HG03159 (cell line): ENCODE results near the gene CYB5B.
"Not testable (repeated sequence)": the region's sequence is repeated elsewhere in the genome, so short reads cannot be mapped to it uniquely, and the experiment has no call there.

Experiments
- ATAC-seq: cut with Tn5 transposase; IDR thresholded peaks from one replicate; pipeline ENCODE4 v1.9.1; 2021; ENCODE audit warnings: mild to moderate bottlenecking, moderate library complexity; ENCODE audit not compliant: unreplicated experiment

The CYB5B gene

GRCh38 chr16:69408475-69408874 is 15.9 kb upstream of the CYB5B start:
- no peak for ATAC-seq

GRCh38 chr16:69410219-69410990 is 14.0 kb upstream of the CYB5B start:
- ATAC-seq: no peak

DNA sequence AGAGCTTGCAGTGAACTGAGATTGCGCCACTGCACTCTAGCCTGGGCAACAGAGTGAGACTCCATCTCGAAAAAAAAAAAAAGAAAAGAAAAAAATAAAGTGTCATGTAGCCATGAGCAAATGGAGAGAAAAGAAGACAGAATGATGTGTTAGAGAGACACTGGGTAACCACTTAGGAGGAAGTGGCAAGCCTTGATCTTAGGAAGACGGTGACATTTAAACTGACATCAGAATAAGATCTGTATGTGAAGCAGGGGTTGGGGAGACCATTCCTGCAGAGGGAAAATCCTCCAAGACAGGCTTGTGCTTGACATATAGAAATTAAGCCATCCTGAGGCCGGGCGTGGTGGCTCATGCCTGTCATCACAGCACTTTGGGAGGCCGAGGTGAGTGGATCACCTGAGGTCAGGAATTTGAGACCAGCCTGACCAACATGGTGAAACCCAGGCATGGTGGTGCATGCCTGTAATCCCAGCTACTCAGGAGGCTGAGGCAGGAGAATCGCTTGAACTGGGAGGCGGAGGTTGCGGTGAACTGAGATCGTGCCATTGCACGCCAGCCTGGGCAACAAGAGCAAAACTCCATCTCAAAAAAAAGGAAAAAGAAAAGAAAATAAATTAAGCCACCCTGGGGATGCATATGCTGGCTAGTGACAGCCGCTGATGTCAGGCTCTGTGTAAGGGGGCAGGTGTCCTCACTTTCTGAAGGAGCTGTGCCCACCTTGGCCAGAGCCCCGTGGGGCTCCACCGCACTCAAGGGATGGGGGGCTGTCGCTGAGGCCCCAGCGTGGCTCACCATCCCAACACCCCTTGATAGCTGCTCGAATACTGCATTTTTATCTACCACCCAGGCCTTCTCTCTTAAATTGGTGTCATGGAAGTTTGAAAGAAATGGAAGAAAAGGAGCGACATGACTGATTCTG is 13.1 kb upstream of the CYB5B start:
- no peak for ATAC-seq

DNA sequence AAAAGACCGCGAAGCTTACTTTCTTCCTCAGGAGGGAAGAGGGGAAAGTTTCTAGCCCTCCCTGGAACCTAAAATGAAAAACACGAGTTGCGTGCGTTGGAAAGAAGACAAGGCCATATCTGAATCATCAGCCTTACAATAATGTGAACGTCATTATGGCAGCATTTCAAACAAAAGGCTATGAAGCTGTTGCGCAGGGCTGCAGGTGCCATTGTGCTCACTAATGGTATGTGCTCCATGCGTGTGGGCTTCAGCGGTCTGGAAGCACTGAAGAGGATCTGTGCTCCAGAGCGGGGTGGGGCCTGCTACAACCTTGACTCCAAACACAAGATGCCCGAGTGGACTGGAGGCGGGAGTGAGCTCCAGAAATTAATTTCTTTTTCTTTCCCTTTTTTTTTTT is 12.1 kb upstream of the CYB5B start:
- ATAC-seq: no peak

DNA sequence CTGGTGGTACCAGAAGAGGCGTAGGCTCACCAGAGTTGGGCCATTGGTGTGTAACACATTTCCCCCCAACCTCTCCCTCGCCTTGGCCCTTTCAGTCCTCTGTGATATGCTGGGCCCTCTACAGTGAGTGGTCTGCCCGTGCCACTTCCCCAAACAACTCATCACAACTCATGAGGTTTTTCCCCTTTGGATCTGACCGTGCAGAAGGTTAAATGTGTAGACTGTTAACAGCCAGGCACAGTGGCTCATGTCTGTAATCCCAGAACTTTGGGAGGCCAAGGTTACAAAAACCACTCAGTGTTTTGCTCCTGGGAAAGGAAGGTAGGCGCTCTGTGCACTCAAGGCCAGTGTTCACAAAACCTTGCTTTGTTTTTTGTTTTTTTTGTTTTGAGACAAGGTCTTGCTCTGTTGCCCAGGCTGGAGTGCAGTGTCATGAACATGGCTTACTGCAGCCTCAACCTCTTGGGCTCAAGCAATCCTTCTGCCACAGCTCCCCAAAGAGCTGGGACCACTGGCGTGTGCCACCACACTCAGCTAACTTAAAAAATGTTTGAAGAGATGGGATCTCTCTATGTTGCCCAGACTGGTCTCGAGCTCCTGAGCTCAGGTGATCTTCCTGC is 11.3 kb upstream of the CYB5B start:
- no peak for ATAC-seq

DNA sequence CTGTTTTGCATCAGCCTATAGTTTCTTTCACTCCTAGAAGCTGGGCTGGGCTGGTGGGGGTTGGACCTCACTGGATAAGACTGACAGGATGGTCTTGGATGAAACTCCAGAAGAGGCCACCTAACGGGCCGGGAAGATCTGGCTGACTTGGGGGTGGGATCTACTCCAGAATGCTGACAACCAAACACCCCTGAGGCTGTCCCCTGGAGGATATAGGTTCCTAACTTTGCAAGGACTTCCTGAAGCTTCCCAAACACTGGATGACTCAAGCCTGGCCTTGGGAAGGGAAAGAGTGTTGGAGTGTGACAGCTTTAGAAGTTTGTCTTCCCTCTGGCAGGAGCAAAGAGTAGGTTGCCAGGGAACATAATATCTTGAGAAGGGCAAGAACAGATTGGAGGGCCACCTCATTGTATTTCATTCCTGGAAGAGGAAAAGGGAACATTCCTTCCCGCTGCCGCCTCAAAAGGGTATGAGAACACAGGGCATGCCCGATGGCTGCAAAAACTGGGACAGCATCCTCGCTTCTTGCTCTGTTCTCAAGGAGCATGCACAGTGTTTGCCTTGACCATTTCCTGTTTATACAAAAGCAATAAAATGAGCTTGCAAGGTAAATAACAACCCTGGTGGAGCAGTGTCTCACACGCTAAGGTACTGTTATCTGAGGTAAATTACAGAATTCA is 6.8 kb upstream of the CYB5B start:
- ATAC-seq: no peak

- no peak for ATAC-seq
Observed at GRCh38 chr16:69419956-69420355, 4.5 kb upstream of the CYB5B start.

GRCh38 chr16:69423189-69423588 is 1.2 kb upstream of the CYB5B start:
- no peak for ATAC-seq

DNA sequence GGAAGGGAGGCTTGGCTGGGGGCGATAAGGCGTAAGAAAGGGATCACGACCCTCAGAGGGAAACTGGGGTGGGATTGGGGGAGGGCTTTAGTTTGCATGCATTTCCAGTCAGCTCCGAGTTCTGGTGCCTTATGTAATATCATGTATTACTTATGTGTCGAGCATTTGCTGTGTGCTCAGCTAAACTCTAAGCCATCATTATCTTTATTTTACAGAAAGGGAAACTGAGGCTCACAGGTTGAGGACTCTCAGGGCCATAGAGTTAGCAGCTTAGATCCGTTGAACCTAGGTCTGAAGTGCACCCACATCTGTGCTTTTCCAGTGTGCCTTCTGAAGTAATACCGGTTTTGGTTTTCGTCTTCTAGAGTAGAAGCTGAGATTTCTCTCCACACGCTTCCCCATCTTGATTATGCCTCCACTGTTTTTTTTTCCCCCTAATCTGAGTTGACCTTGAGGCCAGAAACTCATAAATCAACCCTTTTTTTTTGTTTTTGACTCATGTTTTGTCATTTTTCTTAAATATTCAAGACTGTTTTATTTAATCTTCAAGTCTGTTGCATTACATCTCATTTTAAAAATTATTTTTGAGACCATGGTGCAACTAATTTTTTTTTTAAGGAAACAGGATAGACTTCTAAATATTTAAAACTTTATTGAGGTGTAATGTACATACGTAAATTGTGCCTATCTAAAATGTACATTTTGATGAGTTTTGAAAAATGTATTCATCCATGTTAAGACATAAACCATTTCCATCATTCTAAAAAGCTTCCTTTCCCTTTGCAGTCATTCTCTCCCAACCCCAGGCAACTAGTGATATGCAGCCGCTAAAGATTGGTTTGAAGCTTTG is 741 bp downstream of the CYB5B start:
- ATAC-seq: no peak

DNA sequence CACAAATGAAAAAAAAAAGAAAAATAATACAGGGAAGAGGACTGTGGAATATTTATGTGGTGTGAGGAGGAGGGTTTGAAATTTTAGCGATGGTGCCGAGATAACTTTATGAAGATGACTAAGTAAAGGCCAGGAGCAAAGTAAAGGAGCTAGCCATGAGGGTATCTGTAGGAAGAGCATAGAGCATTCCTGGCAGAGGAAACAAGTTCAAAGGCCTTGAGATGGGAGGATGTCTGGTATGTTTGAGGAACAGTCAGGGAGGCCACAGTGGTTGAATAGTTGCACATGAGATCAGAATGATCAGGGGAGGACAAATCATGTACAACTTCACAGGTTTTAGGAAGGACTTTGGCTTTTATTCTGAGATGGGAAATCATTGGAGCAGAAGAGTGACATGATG is 4.2 kb downstream of the CYB5B start:
- no peak for ATAC-seq

DNA sequence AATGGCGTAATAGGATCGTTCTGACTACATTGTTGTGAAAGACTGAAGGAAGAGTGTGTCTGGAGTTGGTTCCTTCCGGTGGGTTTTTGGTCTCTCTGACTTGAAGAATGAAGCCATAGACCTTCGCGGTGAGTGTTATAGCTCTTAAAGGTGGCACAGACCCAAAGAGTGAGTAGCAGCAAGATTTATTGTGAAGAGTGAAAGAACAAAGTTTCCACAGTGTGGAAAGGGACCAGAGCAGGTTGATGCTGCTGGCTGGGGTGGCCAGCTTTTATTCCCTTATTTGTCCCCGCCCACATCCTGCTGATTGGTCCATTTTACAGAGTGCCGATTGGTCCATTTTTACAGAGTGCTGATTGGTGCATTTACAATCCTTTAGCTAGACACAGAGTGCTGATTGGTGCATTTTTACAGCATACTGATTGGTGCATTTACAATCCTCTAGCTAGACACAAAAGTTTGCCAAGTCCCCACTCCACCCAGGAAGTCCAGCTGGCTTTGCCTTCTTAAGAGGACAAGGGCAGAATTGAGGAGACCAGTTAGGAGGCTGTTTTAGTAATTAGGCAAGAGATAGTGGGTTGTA is 4.7 kb downstream of the CYB5B start:
- not testable (repeated sequence) for ATAC-seq

- no peak for ATAC-seq
Observed at GRCh38 chr16:69431948-69432468, 7.6 kb downstream of the CYB5B start.

- ATAC-seq: no peak
Observed at GRCh38 chr16:69434066-69434465, 9.6 kb downstream of the CYB5B start.

DNA sequence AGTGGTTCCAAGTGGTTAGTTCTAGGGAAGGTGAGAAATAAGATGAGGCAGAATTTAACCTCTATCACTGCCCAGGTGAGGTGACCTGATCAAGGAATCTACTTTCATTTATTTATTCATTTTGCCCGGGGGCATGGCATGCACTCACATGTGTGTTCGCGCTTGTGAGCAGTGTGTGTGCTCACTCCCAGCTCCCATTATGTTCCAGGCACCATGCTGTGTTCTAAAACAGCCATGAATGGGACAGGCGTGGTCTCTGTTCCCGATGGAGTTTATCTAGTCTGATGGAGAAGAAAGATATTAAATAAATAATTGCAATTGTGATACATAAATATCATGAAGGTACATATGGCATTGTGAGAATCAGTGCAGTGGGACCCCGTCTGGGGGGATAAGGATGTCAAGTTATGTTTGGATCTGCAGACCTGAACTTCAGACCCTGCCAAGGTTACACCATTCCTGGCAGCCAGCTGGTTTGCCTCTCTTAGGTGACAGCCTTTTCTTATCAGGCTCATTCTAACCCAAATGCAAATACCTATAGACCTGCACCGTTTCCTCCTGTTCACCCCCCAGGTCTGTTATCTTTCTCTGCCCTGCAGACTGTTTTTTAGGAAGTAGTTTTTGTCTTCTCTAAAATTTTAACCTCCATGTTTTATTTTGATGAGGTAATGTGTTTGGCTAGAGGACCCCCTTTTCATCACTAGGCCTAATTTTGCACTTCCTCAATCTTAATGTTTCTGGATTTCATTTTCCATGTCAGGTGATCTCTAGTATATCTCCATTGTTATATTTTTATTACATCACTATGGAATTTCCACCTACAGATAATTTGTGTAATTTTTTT is 11.8 kb downstream of the CYB5B start:
- no peak for ATAC-seq

- ATAC-seq: no peak
Observed at GRCh38 chr16:69436896-69437295, 12.5 kb downstream of the CYB5B start.

- ATAC-seq: no peak
Observed at GRCh38 chr16:69438465-69438864, 14.0 kb downstream of the CYB5B start.

DNA sequence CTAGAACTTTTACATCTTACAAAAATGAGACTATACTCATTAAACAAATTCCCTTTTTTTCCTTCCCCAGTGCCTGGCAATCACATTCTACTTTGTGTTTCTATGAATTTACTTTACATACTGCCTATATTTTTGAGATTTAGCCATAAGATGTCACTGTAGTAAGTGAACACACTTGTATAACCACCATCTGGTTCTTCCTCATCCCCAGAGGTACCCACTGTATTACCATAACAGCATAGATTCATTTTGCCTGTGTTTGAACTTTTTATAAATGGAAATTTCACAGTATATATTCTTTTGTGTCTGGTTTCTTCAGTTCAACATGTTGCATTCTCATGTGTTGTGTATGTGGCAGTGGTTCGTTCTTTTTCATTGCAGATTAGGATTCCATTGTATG is 15.8 kb downstream of the CYB5B start:
- ATAC-seq: no peak

DNA sequence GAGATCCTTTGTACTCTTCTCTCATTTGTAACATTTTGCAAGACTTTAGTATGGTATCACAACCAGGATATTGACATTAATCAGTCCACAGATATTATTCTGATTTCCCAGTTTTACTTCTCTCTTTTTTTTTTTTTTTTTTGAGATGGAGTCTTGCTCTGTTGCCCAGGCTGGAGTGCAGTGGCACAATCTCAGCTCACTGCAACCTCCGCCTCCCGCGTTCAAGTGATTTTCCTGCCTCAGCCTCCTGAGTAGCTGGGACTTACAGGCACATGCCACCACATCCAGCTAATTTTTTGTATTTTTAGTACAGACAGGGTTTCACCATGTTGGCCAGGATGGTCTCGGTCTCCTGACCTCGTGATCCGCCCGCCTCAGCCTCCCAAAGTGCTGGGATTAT is 16.6 kb downstream of the CYB5B start:
- not testable (repeated sequence) for ATAC-seq
